ENCODE results near the gene NPY2R.

NPY2R gene

DNA sequence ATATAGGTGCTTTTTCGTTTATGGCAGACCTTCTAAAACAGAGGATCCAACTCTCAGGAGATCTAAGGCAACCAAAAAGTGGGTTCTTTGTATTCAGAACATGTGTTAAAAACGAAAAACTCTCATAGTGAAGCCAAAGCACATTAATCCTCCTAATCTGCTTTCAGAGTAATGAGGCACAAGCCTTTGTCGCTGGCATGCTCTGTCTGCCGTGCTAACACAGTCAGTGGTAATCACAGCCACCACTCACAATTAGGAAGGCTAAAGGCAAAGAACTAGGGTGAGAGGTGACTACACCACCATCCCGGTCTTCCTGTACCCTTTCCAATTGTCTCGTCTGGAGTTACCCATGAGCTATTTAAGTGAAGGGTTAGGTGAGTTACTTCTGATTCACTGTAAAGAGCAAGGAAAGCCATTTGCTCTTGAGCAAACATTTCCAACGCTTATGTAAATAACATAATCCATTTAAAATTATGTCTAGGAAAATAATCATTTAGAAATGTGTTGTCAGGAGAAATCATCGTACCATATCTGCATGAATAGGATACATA, 40.7 kb downstream of the NPY2R start:
- no peak for DNase-seq

DNA sequence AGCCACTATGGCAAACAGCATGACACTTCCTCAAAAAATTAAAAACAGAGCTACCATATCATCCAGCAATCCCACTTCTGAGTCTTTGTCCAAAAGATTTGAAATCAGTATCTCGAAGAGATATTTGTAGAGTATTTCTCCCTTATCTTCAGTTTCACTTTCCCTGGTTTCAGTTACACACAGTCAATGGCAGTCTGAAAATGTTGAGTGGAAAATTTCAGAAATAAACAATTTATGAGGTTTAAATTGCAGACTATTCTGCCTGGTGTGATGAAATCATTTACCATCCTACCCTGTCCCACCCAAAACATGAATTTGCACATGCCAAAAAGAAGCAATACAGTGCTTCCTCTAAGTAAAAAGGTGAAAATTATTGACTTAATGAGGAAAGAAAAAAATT, 43.9 kb downstream of the NPY2R start:
- DNase-seq, result no peak

DNA sequence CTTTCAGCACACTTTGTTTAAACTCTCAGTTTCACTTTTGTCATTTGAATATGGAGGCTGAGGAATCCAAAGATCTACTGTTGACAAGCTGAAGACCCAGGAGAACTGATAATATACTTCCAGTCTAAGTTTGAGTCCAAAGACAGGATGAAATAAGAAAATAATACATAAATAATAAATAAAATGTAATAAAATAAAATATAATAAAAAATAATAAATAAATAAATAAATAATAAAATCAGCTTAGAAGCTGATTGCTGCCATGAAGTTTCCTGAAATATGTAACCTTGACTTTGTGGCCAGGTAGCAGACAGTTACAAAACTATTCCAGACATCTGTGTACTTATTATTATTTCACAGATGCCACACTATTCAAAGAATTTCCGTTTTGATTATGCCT, 55.0 kb downstream of the NPY2R start:
- DNase-seq, result no peak

DNA sequence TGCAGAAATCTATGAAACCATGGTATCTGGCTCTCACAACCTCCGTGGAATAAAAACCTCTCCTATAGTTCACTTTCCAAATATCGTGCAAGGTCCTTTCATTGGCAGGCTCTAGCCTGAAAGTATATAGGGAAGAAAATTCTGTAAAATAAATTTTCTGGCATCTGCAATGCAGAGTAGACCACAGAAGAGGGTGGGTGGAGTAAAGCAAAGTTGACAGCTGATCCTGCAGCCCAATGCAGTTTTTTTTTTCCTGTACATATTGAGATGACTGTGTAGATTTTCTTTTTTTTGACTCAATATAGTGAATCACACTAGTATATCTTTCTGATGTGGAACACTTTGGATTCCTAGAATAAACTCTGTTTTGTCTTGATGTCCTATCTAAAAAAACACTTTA, 56.7 kb downstream of the NPY2R start:
- DNase-seq, result no peak

All from fibroblast of skin of abdomen (primary cell).